PC-9 (cell line): ENCODE results near the gene CSTF1.

Experiments used
- EZH2 ChIP-seq: fragments of 200-600 bp; sonication (generic); IDR thresholded peaks from 2 replicates; pipeline ENCODE4 v1.8.0; 2017; ENCODE audit warnings: antibody characterized with exemption, low read depth
- TF ChIP-seq, protein P1 (sequence below): fragments of 200-600 bp; sonication (generic); conservative IDR thresholded peaks from 2 replicates; pipeline ENCODE4 v1.6.1; 2017; ENCODE audit warnings: mixed run types, antibody characterized with exemption, mild to moderate bottlenecking, moderate library complexity

- TF ChIP-seq EZH2: no peak
- TF ChIP-seq, protein P1, sequence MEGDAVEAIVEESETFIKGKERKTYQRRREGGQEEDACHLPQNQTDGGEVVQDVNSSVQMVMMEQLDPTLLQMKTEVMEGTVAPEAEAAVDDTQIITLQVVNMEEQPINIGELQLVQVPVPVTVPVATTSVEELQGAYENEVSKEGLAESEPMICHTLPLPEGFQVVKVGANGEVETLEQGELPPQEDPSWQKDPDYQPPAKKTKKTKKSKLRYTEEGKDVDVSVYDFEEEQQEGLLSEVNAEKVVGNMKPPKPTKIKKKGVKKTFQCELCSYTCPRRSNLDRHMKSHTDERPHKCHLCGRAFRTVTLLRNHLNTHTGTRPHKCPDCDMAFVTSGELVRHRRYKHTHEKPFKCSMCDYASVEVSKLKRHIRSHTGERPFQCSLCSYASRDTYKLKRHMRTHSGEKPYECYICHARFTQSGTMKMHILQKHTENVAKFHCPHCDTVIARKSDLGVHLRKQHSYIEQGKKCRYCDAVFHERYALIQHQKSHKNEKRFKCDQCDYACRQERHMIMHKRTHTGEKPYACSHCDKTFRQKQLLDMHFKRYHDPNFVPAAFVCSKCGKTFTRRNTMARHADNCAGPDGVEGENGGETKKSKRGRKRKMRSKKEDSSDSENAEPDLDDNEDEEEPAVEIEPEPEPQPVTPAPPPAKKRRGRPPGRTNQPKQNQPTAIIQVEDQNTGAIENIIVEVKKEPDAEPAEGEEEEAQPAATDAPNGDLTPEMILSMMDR: no peak
Measured at GRCh38 chr20:56350842-56351241, 41.6 kb upstream of the CSTF1 start.
